RPMI7951 (cell line): ENCODE data around the gene PLA2G1B. TPM values are rescaled to one million over a fixed set of nuclear protein-coding genes. Genes with fewer than 3 reads are reported as not detected.
"Not testable (repeated sequence)": the region's sequence is repeated elsewhere in the genome, so short reads cannot be mapped to it uniquely, and the experiment has no call there.

Experiments used
- DNase-seq: peaks from one replicate; pipeline ENCODE4 v3.0.0-alpha.2; 2012; ENCODE audit warnings: low read depth
- total RNA-seq: library from RNA; depleted of rRNA; stranded (reverse); fragments of >200 nt; shearing (Covaris generic); gene quantifications from 2 replicates; pipeline ENCODE4 v1.2.3, GENCODE V29; 2014

The PLA2G1B gene
- total RNA-seq, 1 experiment from 2014 or later, result 1.1 TPM

- DNase-seq, result no peak
Measured at GRCh38 chr12:120359128-120359527, 31.5 kb upstream of the PLA2G1B start.

GRCh38 chr12:120358412-120359100 lies 31.0 kb upstream of the PLA2G1B start:
- DNase-seq, result no peak

- no peak for DNase-seq
Measured at GRCh38 chr12:120357104-120357503, 29.5 kb upstream of the PLA2G1B start.

GRCh38 chr12:120356567-120357030 lies 29.0 kb upstream of the PLA2G1B start:
- DNase-seq, result peak; percentile 91

- no peak for DNase-seq
Measured at GRCh38 chr12:120353556-120354317, 26.2 kb upstream of the PLA2G1B start.

GRCh38 chr12:120353136-120353535 lies 25.6 kb upstream of the PLA2G1B start:
- no peak for DNase-seq

GRCh38 chr12:120352117-120352516 lies 24.5 kb upstream of the PLA2G1B start:
- peak; percentile 44 for DNase-seq

GRCh38 chr12:120350576-120351350 lies 23.2 kb upstream of the PLA2G1B start:
- no peak for DNase-seq

GRCh38 chr12:120347766-120348165 lies 20.2 kb upstream of the PLA2G1B start:
- no peak for DNase-seq

GRCh38 chr12:120346681-120347080 lies 19.1 kb upstream of the PLA2G1B start:
- no peak for DNase-seq

- DNase-seq, result no peak
Measured at GRCh38 chr12:120346031-120346430, 18.5 kb upstream of the PLA2G1B start.

- DNase-seq, result no peak
Measured at GRCh38 chr12:120343692-120344091, 16.1 kb upstream of the PLA2G1B start.

- DNase-seq, result no peak
Measured at GRCh38 chr12:120343039-120343537, 15.5 kb upstream of the PLA2G1B start.

GRCh38 chr12:120342175-120343038 lies 14.8 kb upstream of the PLA2G1B start:
- DNase-seq, result no peak

- DNase-seq, result no peak
Measured at GRCh38 chr12:120339256-120339655, 11.7 kb upstream of the PLA2G1B start.

GRCh38 chr12:120337730-120338129 lies 10.2 kb upstream of the PLA2G1B start:
- DNase-seq, result no peak

GRCh38 chr12:120336392-120336791 lies 8.8 kb upstream of the PLA2G1B start:
- not testable (repeated sequence) for DNase-seq

- peak; percentile 36 for DNase-seq
Measured at GRCh38 chr12:120335447-120335846, 7.9 kb upstream of the PLA2G1B start.

- DNase-seq, result no peak
Measured at GRCh38 chr12:120332523-120332922, 4.9 kb upstream of the PLA2G1B start.

- no peak for DNase-seq
Measured at GRCh38 chr12:120332041-120332440, 4.5 kb upstream of the PLA2G1B start.

GRCh38 chr12:120331390-120331789 lies 3.8 kb upstream of the PLA2G1B start:
- DNase-seq, result no peak
